Neutrophil (primary cell): Measurements from ENCODE around the gene SIDT2.

Experiments used
- H3K27ac ChIP-seq: fragments of 200-600 bp; sonication (generic); 2 replicates; pipeline ENCODE4 v1.5.1; 2016; ENCODE audit warnings: mild to moderate bottlenecking, moderate library complexity
- H3K27me3 ChIP-seq: fragments of 200-600 bp; sonication (generic); 2 replicates; pipeline ENCODE4 v1.6.0; 2016; ENCODE audit warnings: mild to moderate bottlenecking
- H3K36me3 ChIP-seq: fragments of 200-600 bp; sonication (generic); 2 replicates; pipeline ENCODE4 v1.5.1; 2017
- H3K4me1 ChIP-seq, 2 experiments: fragments of 200-600 bp in 1 of 2; sonication (generic) in 1 of 2; 1 replicate in 1 of 2; 2 replicates in 1 of 2; pipeline versions ENCODE4 v1.5.1 to v1.6.1; 2013 to 2016; ENCODE audit warnings: low read depth in 1 of 2, low read length in 1 of 2, mild to moderate bottlenecking in 1 of 2, moderate library complexity in 1 of 2; ENCODE audit not compliant: control insufficient read depth in 1 of 2, insufficient read depth in 1 of 2
- H3K4me3 ChIP-seq, 2 experiments: fragments of 200-600 bp in 1 of 2; sonication (generic) in 1 of 2; 1 replicate in 1 of 2; 2 replicates in 1 of 2; pipeline ENCODE4 v1.5.1; 2013 to 2016; ENCODE audit warnings: low read depth in 1 of 2, low read length in 1 of 2, mild to moderate bottlenecking in 1 of 2, moderate library complexity in 1 of 2
- H3K9me3 ChIP-seq: fragments of 200-600 bp; sonication (generic); 2 replicates; pipeline ENCODE4 v1.5.1; 2016
- CTCF ChIP-seq: fragments of 200-600 bp; sonication (generic); IDR thresholded peaks from 2 replicates; pipeline ENCODE4 v1.5.1; 2016; ENCODE audit warnings: antibody characterized with exemption

SIDT2 gene

GRCh38 chr11:117169736-117170135 is 8.8 kb upstream of the SIDT2 start:
- Histone ChIP-seq H3K36me3 (peaks cover 70% of the 10 kb centered on the region), H3K4me1 (no peaks in the 10 kb centered on the region), H3K27me3 (no peaks in the 10 kb centered on the region), H3K4me3 (no peak overlapping the region), H3K27ac (no peak overlapping the region), H3K9me3 (no peaks in the 10 kb centered on the region)
- no peak for TF ChIP-seq CTCF

- Histone ChIP-seq H3K27ac (no peak overlapping the region), H3K4me1 (no peaks in the 10 kb centered on the region), H3K9me3 (no peaks in the 10 kb centered on the region), H3K27me3 (no peaks in the 10 kb centered on the region), H3K36me3 (peaks cover 65% of the 10 kb centered on the region), H3K4me3 (no peak overlapping the region)
- no peak for TF ChIP-seq CTCF
These were observed 8.3 kb upstream of the SIDT2 start for GRCh38 chr11:117170210-117170609.

- no peak for TF ChIP-seq CTCF
- Histone ChIP-seq H3K4me3 (no peak overlapping the region), H3K36me3 (peaks cover 59% of the 10 kb centered on the region), H3K4me1 (no peaks in the 10 kb centered on the region), H3K27ac (no peak overlapping the region), H3K9me3 (no peaks in the 10 kb centered on the region), H3K27me3 (no peaks in the 10 kb centered on the region)
These were observed 7.5 kb upstream of the SIDT2 start for GRCh38 chr11:117171007-117171403.

GRCh38 chr11:117171404-117172061 is 7.0 kb upstream of the SIDT2 start:
- no peaks in the 10 kb centered on the region for H3K9me3 ChIP-seq
- peak overlapping the region; percentile 18 for H3K27ac ChIP-seq
- no peaks in the 10 kb centered on the region for H3K27me3 ChIP-seq
- no peak overlapping the region for H3K4me3 ChIP-seq
- no peaks in the 10 kb centered on the region for H3K4me1 ChIP-seq
- peaks cover 53% of the 10 kb centered on the region for H3K36me3 ChIP-seq
- no peak for TF ChIP-seq CTCF

- Histone ChIP-seq H3K36me3 (peaks cover 40% of the 10 kb centered on the region), H3K27me3 (no peaks in the 10 kb centered on the region), H3K4me1 (peaks cover 0 to 1% of the 10 kb centered on the region in 2 experiments), H3K27ac (no peak overlapping the region), H3K4me3 (no peak overlapping the region), H3K9me3 (no peaks in the 10 kb centered on the region)
- TF ChIP-seq CTCF, result no peak
These were observed 5.7 kb upstream of the SIDT2 start for GRCh38 chr11:117172724-117173421.
